A673 (cell line): ENCODE measurements around the gene ENTPD6. TPM values are rescaled to one million over a fixed set of nuclear protein-coding genes. Genes with fewer than 3 reads are reported as not detected.
A peak's percentile ranks its signal among the peaks of the same experiment; 100 is the strongest.

ENCODE experiments used
- BruUV-seq: library from RNA; stranded (reverse); fragments of 400-500 nt; replicated peaks from 2 replicates; lab custom pipeline; 2021; lab: Mats Ljungman, UMichigan
- CTCF ChIA-PET: fragments of 300-600 bp; sonication (Branson Sonifier 250); formaldehyde crosslinking; loops from one replicate; lab custom pipeline; 2022; ENCODE audit warnings: antibody characterized with exemption; lab: Charles Lee
- POLR2A ChIA-PET: fragments of 300-600 bp; sonication (Branson Sonifier 250); formaldehyde crosslinking; loops from one replicate; lab custom pipeline; 2022; ENCODE audit warnings: antibody characterized with exemption; ENCODE audit not compliant: low non-redundant PET; lab: Charles Lee
- DNase-seq: peaks from one replicate; pipeline ENCODE4 v3.0.0-alpha.2; 2015; ENCODE audit warnings: low spot score
- H3K27ac ChIP-seq: fragments of 200-600 bp; sonication (generic); 2 replicates; pipeline ENCODE4 v1.5.1; 2016; ENCODE audit warnings: mixed run types, low read depth, mild to moderate bottlenecking, mixed read lengths, antibody characterized with exemption, low read length; ENCODE audit not compliant: poor library complexity, severe bottlenecking
- H3K27me3 ChIP-seq: fragments of 200-600 bp; sonication (generic); replicated peaks from 2 replicates; pipeline ENCODE4 v1.6.1; 2017; ENCODE audit warnings: mixed run types, low read depth, mild to moderate bottlenecking, mixed read lengths, antibody characterized with exemption, low read length; ENCODE audit not compliant: insufficient read depth, poor library complexity
- H3K36me3 ChIP-seq: fragments of 200-600 bp; sonication (generic); 2 replicates; pipeline ENCODE4 v1.6.1; 2016; ENCODE audit warnings: mixed run types, mild to moderate bottlenecking, mixed read lengths, antibody characterized with exemption, low read length; ENCODE audit not compliant: insufficient read depth, poor library complexity, severe bottlenecking
- H3K4me1 ChIP-seq: fragments of 200-600 bp; sonication (generic); 2 replicates; pipeline ENCODE4 v1.6.1; 2017; ENCODE audit warnings: mixed run types, mild to moderate bottlenecking, mixed read lengths, antibody characterized with exemption, low read length; ENCODE audit not compliant: insufficient read depth, poor library complexity, severe bottlenecking
- H3K4me3 ChIP-seq: fragments of 200-600 bp; sonication (generic); 2 replicates; pipeline ENCODE4 v1.5.1; 2016; ENCODE audit warnings: low read depth, mixed run types, mild to moderate bottlenecking, mixed read lengths, low read length; ENCODE audit not compliant: poor library complexity, severe bottlenecking
- H3K9me3 ChIP-seq: fragments of 200-600 bp; sonication (generic); 2 replicates; pipeline ENCODE4 v1.6.1; 2016; ENCODE audit warnings: mixed run types, low read depth, mild to moderate bottlenecking, mixed read lengths, antibody characterized with exemption, low read length; ENCODE audit not compliant: poor library complexity, severe bottlenecking
- CTCF ChIP-seq: fragments of 300-800, 200-600 bp; sonication (generic); conservative IDR thresholded peaks from 2 replicates; pipeline ENCODE4 v1.5.1; 2017; ENCODE audit warnings: low read depth, mild to moderate bottlenecking, antibody characterized with exemption, low read length, moderate library complexity, mixed read lengths
- EZH2 ChIP-seq: fragments of 200-600 bp; sonication (generic); IDR thresholded peaks from 2 replicates; pipeline ENCODE4 v1.6.1; 2017; ENCODE audit warnings: borderline replicate concordance, low read depth, mild to moderate bottlenecking, mixed read lengths, antibody characterized with exemption, low read length; ENCODE audit not compliant: poor library complexity, severe bottlenecking
- intact Hi-C: fragments of 100-400 bp; cut with micrococcal nuclease; formaldehyde crosslinking; loops from one replicate; pipeline ENCODE4 v1.10.0; 2022; ENCODE audit not compliant: unreplicated experiment
- total RNA-seq: library from RNA; stranded (reverse); gene quantifications from 2 replicates; pipeline ENCODE4 v1.2.3, GENCODE V29; 2021

Gene ENTPD6
- total RNA-seq, 1 experiment from 2014 or later = 50.2 TPM

- H3K4me3 ChIP-seq = no peak overlapping the region
- no peak for TF ChIP-seq CTCF
- TF ChIP-seq EZH2 = no peak
Observed at GRCh38 chr20:25147716-25148115, 47.8 kb upstream of the ENTPD6 start.

GRCh38 chr20:25148181-25148981, 47.1 kb upstream of the ENTPD6 start:
- ChIA-PET POLR2A (no interaction called here), CTCF (no interaction called here)
- intact Hi-C loops = no loop called here
- TF ChIP-seq CTCF = no peak
- no peak for TF ChIP-seq EZH2
- Histone ChIP-seq H3K4me1 (peaks cover 9% of the 10 kb centered on the region), H3K9me3 (no peaks in the 10 kb centered on the region), H3K36me3 (no peaks in the 10 kb centered on the region), H3K27ac (no peak overlapping the region), H3K27me3 (peaks cover 34% of the 10 kb centered on the region), H3K4me3 (peak overlapping the region; percentile 23)
- peak; percentile 53 for DNase-seq
- no TSS peak for BruUV-seq

More at GRCh38 chr20:25147716-25148115, 47.8 kb upstream of the ENTPD6 start:
- no peaks in the 10 kb centered on the region for H3K36me3 ChIP-seq
- ChIA-PET POLR2A (no interaction called here), CTCF (no interaction called here)
- no peaks in the 10 kb centered on the region for H3K9me3 ChIP-seq
- intact Hi-C loops = no loop called here
- no peak overlapping the region for H3K27ac ChIP-seq
- DNase-seq = no peak
- no TSS peak for BruUV-seq
- peaks cover 9% of the 10 kb centered on the region for H3K4me1 ChIP-seq
- peaks cover 34% of the 10 kb centered on the region for H3K27me3 ChIP-seq

- no peak overlapping the region for H3K4me3 ChIP-seq
- intact Hi-C loops = no loop called here
- DNase-seq = no peak
- no peaks in the 10 kb centered on the region for H3K9me3 ChIP-seq
- TF ChIP-seq EZH2 (no peak), CTCF (no peak)
- BruUV-seq = no TSS peak
- H3K27me3 ChIP-seq = peaks cover 31% of the 10 kb centered on the region
- no peaks in the 10 kb centered on the region for H3K36me3 ChIP-seq
- POLR2A ChIA-PET = no interaction called here
- H3K4me1 ChIP-seq = peaks cover 9% of the 10 kb centered on the region
- H3K27ac ChIP-seq = no peak overlapping the region
- CTCF ChIA-PET = no interaction called here
Observed at GRCh38 chr20:25148982-25149846, 46.3 kb upstream of the ENTPD6 start.
